Measurements from ENCODE around the gene PTGES3. TPM values are rescaled to one million over a fixed set of nuclear protein-coding genes. Genes with fewer than 3 reads are reported as not detected.

Gene PTGES3
- total RNA-seq, 3 donors from 2014 or later (not counting 1 experiment from before 2014, with no cell fraction given) = 79.2 to 93.8 (median 93.4) TPM

DNA sequence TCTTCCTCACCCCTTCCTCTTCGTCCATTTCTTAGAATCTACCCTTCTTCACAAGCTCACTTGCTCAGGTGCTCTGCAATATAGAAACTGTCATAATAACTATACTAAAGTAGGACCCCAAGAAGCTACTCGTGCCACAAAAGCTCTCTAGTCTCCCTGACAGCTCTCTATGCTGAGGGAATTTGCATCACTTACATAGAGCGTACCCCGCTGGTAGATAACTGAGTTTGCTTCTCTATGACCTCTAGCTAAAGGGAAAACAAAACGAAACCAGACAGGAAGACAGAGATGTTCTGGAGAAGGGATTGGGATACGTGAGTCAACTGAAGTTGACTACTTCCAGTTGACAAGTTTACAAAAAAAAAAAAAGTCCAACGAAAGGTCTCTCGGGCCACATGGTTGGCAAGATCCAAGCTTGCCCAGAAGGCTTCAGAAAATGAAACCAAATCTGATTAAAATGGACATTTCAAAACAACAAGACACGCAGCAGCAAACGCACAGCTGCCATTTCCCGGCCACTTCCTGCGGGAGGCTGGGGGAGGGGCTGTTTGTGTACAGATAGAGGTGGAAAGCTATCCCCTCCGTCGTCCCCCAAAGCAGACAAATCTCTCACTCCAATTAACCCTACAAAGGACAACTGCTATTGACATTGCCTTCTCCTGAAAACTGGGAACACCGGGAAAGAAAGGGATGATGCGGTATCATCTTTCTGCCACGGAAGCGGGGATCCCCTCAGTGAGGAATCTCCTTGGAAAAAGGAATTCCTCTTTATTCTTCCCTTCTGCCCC is 59.2 kb downstream of the PTGES3 start:
- peak overlapping the region; percentile 85 for H3K27ac Mint-ChIP-seq
- TF ChIP-seq, protein P1, sequence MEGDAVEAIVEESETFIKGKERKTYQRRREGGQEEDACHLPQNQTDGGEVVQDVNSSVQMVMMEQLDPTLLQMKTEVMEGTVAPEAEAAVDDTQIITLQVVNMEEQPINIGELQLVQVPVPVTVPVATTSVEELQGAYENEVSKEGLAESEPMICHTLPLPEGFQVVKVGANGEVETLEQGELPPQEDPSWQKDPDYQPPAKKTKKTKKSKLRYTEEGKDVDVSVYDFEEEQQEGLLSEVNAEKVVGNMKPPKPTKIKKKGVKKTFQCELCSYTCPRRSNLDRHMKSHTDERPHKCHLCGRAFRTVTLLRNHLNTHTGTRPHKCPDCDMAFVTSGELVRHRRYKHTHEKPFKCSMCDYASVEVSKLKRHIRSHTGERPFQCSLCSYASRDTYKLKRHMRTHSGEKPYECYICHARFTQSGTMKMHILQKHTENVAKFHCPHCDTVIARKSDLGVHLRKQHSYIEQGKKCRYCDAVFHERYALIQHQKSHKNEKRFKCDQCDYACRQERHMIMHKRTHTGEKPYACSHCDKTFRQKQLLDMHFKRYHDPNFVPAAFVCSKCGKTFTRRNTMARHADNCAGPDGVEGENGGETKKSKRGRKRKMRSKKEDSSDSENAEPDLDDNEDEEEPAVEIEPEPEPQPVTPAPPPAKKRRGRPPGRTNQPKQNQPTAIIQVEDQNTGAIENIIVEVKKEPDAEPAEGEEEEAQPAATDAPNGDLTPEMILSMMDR (IDR thresholded peaks at IDR 0.05) = no peak
- H3K27me3 Mint-ChIP-seq (ENCODE audit: low read depth in 2 of 2) = no peaks in the 10 kb centered on the region
- H3K27ac ChIP-seq (ENCODE audit: low read length) = peak overlapping the region; percentile 96
- no peaks in the 10 kb centered on the region for H3K36me3 Mint-ChIP-seq
- peak overlapping the region; percentile 89 for H3K4me3 Mint-ChIP-seq
- H3K27me3 ChIP-seq (ENCODE audit: control insufficient read depth, insufficient read depth, low read length) = no peaks in the 10 kb centered on the region
- no peaks in the 10 kb centered on the region for H3K9me3 Mint-ChIP-seq
- intact Hi-C loops (cut with micrococcal nuclease) = loop anchor here (1.0 to 2.0 kb wide), 2 partner anchors 17 to 60 kb away; partner anchors contain the start of gene PTGES3
- H3K4me1 Mint-ChIP-seq = peaks cover 56 to 69% of the 10 kb centered on the region in 2 donors
- ATAC-seq = peak; percentile 52 to 70 (median 54)
- peaks cover 10% of the 10 kb centered on the region for H3K36me3 ChIP-seq (ENCODE audit: control insufficient read depth, insufficient read depth, low read length)
- under 1% methylated on average over 15 of the region's 18 CpGs for WGBS (ENCODE audit: insufficient coverage)
- H3K9me3 ChIP-seq (ENCODE audit: control insufficient read depth, insufficient read depth, low read length) = no peaks in the 10 kb centered on the region
- peaks cover 50% of the 10 kb centered on the region for H3K4me1 ChIP-seq (ENCODE audit: control insufficient read depth, insufficient read depth, low read length)
- DNase-seq = peak; percentile 71 to 83
- peak overlapping the region; percentile 97 for H3K4me3 ChIP-seq (ENCODE audit: low read length)

DNA sequence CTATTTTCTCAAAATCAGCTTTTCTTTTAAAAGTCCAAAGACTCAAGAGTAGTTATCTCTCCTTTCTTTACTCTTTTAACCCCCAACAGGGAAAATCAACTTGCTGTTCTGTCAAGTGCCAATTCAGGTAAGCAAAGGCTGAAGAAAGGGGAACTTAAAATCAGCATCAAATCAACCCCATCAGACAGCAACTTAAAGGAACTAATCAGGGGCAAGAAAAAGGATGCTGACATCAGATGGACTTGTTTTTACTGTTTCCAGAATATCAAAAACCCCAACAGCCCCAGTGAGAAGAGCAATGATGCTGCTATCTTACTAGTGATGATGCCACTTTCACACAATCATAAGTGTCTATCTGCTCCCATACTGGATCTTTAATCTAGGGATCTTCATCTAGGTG is 61.4 kb downstream of the PTGES3 start:
- Mint-ChIP-seq H3K36me3 (no peaks in the 10 kb centered on the region), H3K9me3 (no peaks in the 10 kb centered on the region), H3K27ac (peak overlapping the region; percentile 85), H3K27me3 (ENCODE audit: low read depth in 2 of 2) (no peaks in the 10 kb centered on the region), H3K4me1 (peaks cover 59 to 64% of the 10 kb centered on the region in 2 donors), H3K4me3 (no peak overlapping the region)
- DNase-seq (peak in 1 of 2 donors; percentile 19), ATAC-seq (no peak)
- intact Hi-C loops (cut with micrococcal nuclease) = no loop called here
- no peaks in the 10 kb centered on the region for H3K27me3 ChIP-seq (ENCODE audit: control insufficient read depth, insufficient read depth, low read length)
- peaks cover 30% of the 10 kb centered on the region for H3K4me1 ChIP-seq (ENCODE audit: control insufficient read depth, insufficient read depth, low read length)
- H3K36me3 ChIP-seq (ENCODE audit: control insufficient read depth, insufficient read depth, low read length) = peaks cover 16% of the 10 kb centered on the region
- H3K27ac ChIP-seq (ENCODE audit: low read length) = peak overlapping the region; percentile 29
- no peaks in the 10 kb centered on the region for H3K9me3 ChIP-seq (ENCODE audit: control insufficient read depth, insufficient read depth, low read length)
- TF ChIP-seq, protein P1 (IDR thresholded peaks at IDR 0.05) = no peak
- H3K4me3 ChIP-seq (ENCODE audit: low read length) = no peak overlapping the region

DNA sequence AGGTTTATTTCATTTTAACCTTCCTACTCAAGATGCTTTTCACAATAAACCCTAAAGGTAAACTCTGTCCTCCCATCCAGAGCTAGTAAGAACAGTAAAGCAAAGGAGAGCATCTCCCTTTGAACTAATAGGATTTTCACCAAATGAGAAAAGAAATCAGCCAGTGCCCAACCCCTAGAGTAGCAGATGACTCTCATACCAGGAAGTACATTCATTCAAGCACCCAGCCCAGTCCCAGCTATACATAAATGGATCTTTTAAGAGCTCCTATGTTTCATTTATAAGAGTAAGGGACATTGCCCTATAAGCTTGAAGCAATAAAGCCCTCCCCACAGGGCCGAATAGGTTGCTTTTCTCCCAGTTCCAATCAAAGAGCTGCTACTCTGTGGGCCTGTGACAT is 65.5 kb downstream of the PTGES3 start:
- Mint-ChIP-seq H3K36me3 (no peaks in the 10 kb centered on the region), H3K9me3 (no peaks in the 10 kb centered on the region)
- 100% methylated on average over 1 of the region's 1 CpG for WGBS (ENCODE audit: insufficient coverage)

More for the DNA sequence above, 65.5 kb downstream of the PTGES3 start:
- H3K4me3 ChIP-seq (ENCODE audit: low read length) = no peak overlapping the region
- Mint-ChIP-seq H3K4me1 (peaks cover 54 to 55% of the 10 kb centered on the region in 2 donors), H3K27ac (peak overlapping the region; percentile 63 to 67), H3K27me3 (ENCODE audit: low read depth in 2 of 2) (no peaks in the 10 kb centered on the region), H3K4me3 (no peak overlapping the region)
- intact Hi-C loops (cut with micrococcal nuclease) = no loop called here
- H3K36me3 ChIP-seq (ENCODE audit: control insufficient read depth, insufficient read depth, low read length) = peaks cover 37% of the 10 kb centered on the region
- no peaks in the 10 kb centered on the region for H3K27me3 ChIP-seq (ENCODE audit: control insufficient read depth, insufficient read depth, low read length)
- ATAC-seq = no peak
- no peaks in the 10 kb centered on the region for H3K9me3 ChIP-seq (ENCODE audit: control insufficient read depth, insufficient read depth, low read length)
- H3K4me1 ChIP-seq (ENCODE audit: control insufficient read depth, insufficient read depth, low read length) = peaks cover 8% of the 10 kb centered on the region
- TF ChIP-seq, protein P1 (IDR thresholded peaks at IDR 0.05) = no peak
- no peak for DNase-seq
- H3K27ac ChIP-seq (ENCODE audit: low read length) = no peak overlapping the region

Data from natural killer cell (primary cell).